Trophoblast cell (in vitro differentiated cells and primary cell): ENCODE results near the gene IGSF9B.

Experiments used
- DNase-seq, 2 donors: peaks; one replicate each; pipeline ENCODE4 v3.0.0-alpha.2; 2016
- H2AFZ ChIP-seq: 2 replicates; pipeline ENCODE4 v1.6.1; 2013; ENCODE audit warnings: low read length, moderate library complexity, mild to moderate bottlenecking; ENCODE audit not compliant: insufficient read depth, poor library complexity
- H2AK5ac ChIP-seq: 2 replicates; pipeline ENCODE4 v1.6.1; 2013; ENCODE audit warnings: mild to moderate bottlenecking, low read length
- H2BK120ac ChIP-seq: 2 replicates; pipeline ENCODE4 v1.6.1; 2013; ENCODE audit warnings: low read length, mild to moderate bottlenecking, moderate library complexity; ENCODE audit not compliant: insufficient read depth, poor library complexity
- H2BK12ac ChIP-seq: 2 replicates; pipeline ENCODE4 v1.6.1; 2013; ENCODE audit warnings: mild to moderate bottlenecking, low read length, moderate library complexity
- H2BK5ac ChIP-seq: 2 replicates; pipeline ENCODE4 v1.6.1; 2013; ENCODE audit warnings: low read length, low read depth, moderate library complexity, mild to moderate bottlenecking; ENCODE audit not compliant: poor library complexity
- H3K14ac ChIP-seq: 2 replicates; pipeline ENCODE4 v1.6.1; 2013; ENCODE audit warnings: mild to moderate bottlenecking, low read length
- H3K18ac ChIP-seq: 2 replicates; pipeline ENCODE4 v1.6.1; 2013; ENCODE audit warnings: mild to moderate bottlenecking, low read length
- H3K23ac ChIP-seq: 2 replicates; pipeline ENCODE4 v1.6.1; 2013; ENCODE audit warnings: low read length
- H3K27ac ChIP-seq: 2 replicates; pipeline ENCODE4 v1.5.1; 2013; ENCODE audit warnings: low read depth, mild to moderate bottlenecking, inconsistent platforms, low read length, moderate library complexity
- H3K27me3 ChIP-seq: 2 replicates; pipeline ENCODE4 v1.6.1; 2013; ENCODE audit warnings: inconsistent platforms, mild to moderate bottlenecking, low read length, moderate library complexity; ENCODE audit not compliant: insufficient read depth
- H3K36me3 ChIP-seq, 2 experiments: 1 replicate in 1 of 2; 2 replicates in 1 of 2; pipeline ENCODE4 v1.6.1; 2013; ENCODE audit warnings: low read length in 2 of 2, mild to moderate bottlenecking in 2 of 2, moderate library complexity in 1 of 2; ENCODE audit not compliant: insufficient read depth in 2 of 2, control insufficient read depth in 1 of 2
- H3K4ac ChIP-seq: 2 replicates; pipeline ENCODE4 v1.6.1; 2013; ENCODE audit warnings: low read depth, mild to moderate bottlenecking, low read length, moderate library complexity
- H3K4me1 ChIP-seq, 2 experiments: 1 replicate in 1 of 2; 2 replicates in 1 of 2; pipeline ENCODE4 v1.6.1; 2013; ENCODE audit warnings: low read length in 2 of 2, mild to moderate bottlenecking in 2 of 2, moderate library complexity in 1 of 2; ENCODE audit not compliant: insufficient read depth in 2 of 2, control insufficient read depth in 1 of 2
- H3K4me2 ChIP-seq: 2 replicates; pipeline ENCODE4 v1.6.1; 2013; ENCODE audit warnings: inconsistent platforms, mild to moderate bottlenecking, low read length, moderate library complexity
- H3K4me3 ChIP-seq: 2 replicates; pipeline ENCODE4 v1.5.1; 2013; ENCODE audit warnings: mild to moderate bottlenecking, low read depth, low read length, inconsistent platforms
- H3K79me1 ChIP-seq: one replicate; pipeline ENCODE4 v1.6.1; 2013; ENCODE audit warnings: low read length
- H3K79me2 ChIP-seq: 2 replicates; pipeline ENCODE4 v1.6.1; 2013; ENCODE audit warnings: low read length, mild to moderate bottlenecking; ENCODE audit not compliant: control insufficient read depth, insufficient read depth, poor library complexity
- H3K9ac ChIP-seq: 2 replicates; pipeline ENCODE4 v1.6.1; 2013; ENCODE audit warnings: mild to moderate bottlenecking, low read length
- H3K9me3 ChIP-seq: 2 replicates; pipeline ENCODE4 v1.6.1; 2013; ENCODE audit warnings: low read depth, mild to moderate bottlenecking, control low read depth, inconsistent platforms, low read length; ENCODE audit not compliant: insufficient read depth
- H4K12ac ChIP-seq: 2 replicates; pipeline ENCODE4 v1.6.1; 2013; ENCODE audit warnings: low read depth, mild to moderate bottlenecking, low read length, moderate library complexity
- H4K8ac ChIP-seq: 2 replicates; pipeline ENCODE4 v1.6.1; 2013; ENCODE audit warnings: low read depth, mild to moderate bottlenecking, low read length, moderate library complexity
- H4K91ac ChIP-seq: one replicate; pipeline ENCODE4 v1.6.1; 2013; ENCODE audit warnings: low read depth, mild to moderate bottlenecking, low read length, moderate library complexity
- WGBS: extraction: QIAGEN DNeasy Blood & Tissue Kit; methylation state at CpG from one replicate; pipeline ENCODE4 v1.1.7; 2013; ENCODE audit warnings: missing lambda C conversion rate; ENCODE audit not compliant: insufficient read length, insufficient coverage; ENCODE audit errors: extremely low coverage; 5-methylcytosine and 5-hydroxymethylcytosine counted together

Gene IGSF9B

DNA sequence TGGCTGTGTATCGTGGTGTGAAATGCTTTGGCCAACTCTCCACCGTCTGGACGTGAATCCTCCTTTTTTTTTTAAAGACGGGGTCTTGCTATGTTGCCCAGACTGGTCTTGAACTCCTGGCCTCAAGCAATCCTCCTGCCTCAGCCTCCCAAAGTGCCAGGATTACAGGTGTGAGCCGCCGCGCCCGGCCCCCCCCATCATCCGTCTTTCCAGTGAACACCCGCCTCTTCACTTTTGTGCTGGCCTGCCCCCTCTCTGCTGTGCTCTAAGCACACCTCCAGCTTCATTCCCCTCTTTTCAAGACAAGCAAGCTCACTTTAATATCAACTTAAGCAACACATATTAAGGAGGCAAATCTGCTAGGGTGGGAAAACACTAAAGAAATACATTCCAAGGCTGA, 35.3 kb downstream of the IGSF9B start:
- Histone ChIP-seq H3K14ac (no peak overlapping the region), H3K9me3 (no peaks in the 10 kb centered on the region), H2AK5ac (no peak overlapping the region), H3K4me1 (peaks cover 0 to 2% of the 10 kb centered on the region in 2 experiments), H3K27ac (no peak overlapping the region), H2BK12ac (no peak overlapping the region), H3K4me2 (no peak overlapping the region), H4K12ac (no peak overlapping the region), H3K4ac (no peak overlapping the region), H2BK120ac (no peak overlapping the region), H3K23ac (no peak overlapping the region), H4K91ac (no peak overlapping the region), H3K79me1 (no peaks in the 10 kb centered on the region), H3K27me3 (no peaks in the 10 kb centered on the region), H3K36me3 (no peaks in the 10 kb centered on the region), H3K4me3 (no peak overlapping the region), H4K8ac (no peak overlapping the region), H2AFZ (no peak overlapping the region), H3K79me2 (no peaks in the 10 kb centered on the region), H3K9ac (no peak overlapping the region), H3K18ac (no peak overlapping the region), H2BK5ac (no peak overlapping the region)
- DNase-seq, result no peak
- WGBS, result no CpG with 5 or more reads among the region's 10 CpGs

DNA sequence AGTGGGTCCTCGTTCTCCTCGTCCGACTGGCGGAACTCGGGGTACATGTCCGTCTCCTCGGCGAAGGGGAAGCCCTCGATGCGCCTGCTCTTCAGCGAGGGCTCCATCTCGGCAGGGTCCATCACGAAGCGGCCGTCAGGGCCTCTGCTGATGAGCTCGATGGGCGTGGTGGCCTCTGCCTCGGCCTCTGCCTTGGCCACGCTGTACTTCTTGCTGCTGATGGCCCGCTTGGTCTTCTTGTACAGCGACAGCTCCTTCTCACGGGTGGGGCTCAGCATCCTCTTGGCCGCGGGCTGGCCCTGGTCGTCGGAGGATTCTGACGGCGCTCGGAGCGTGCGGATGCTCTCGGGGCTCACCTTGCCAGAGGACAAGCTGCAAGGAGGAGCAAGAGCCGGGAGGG, 35.7 kb downstream of the IGSF9B start:
- H2AFZ ChIP-seq, result no peak overlapping the region
- no peak overlapping the region for H2AK5ac ChIP-seq
- H3K4me2 ChIP-seq, result no peak overlapping the region
- no peak overlapping the region for H3K23ac ChIP-seq
- WGBS, result no CpG with 5 or more reads among the region's 33 CpGs
- H3K18ac ChIP-seq, result no peak overlapping the region
- H3K14ac ChIP-seq, result no peak overlapping the region
- no peak overlapping the region for H2BK5ac ChIP-seq
- H3K4me3 ChIP-seq, result no peak overlapping the region
- no peak overlapping the region for H2BK120ac ChIP-seq
- H3K79me2 ChIP-seq, result no peaks in the 10 kb centered on the region
- H3K4me1 ChIP-seq, result peaks cover 0 to 2% of the 10 kb centered on the region in 2 experiments
- H3K27me3 ChIP-seq, result no peaks in the 10 kb centered on the region
- H2BK12ac ChIP-seq, result no peak overlapping the region
- H3K9ac ChIP-seq, result no peak overlapping the region
- H3K27ac ChIP-seq, result no peak overlapping the region
- no peaks in the 10 kb centered on the region for H3K79me1 ChIP-seq
- no peaks in the 10 kb centered on the region for H3K36me3 ChIP-seq
- no peak overlapping the region for H4K91ac ChIP-seq
- H4K12ac ChIP-seq, result no peak overlapping the region
- DNase-seq, result no peak
- H4K8ac ChIP-seq, result no peak overlapping the region
- H3K4ac ChIP-seq, result no peak overlapping the region
- no peaks in the 10 kb centered on the region for H3K9me3 ChIP-seq

DNA sequence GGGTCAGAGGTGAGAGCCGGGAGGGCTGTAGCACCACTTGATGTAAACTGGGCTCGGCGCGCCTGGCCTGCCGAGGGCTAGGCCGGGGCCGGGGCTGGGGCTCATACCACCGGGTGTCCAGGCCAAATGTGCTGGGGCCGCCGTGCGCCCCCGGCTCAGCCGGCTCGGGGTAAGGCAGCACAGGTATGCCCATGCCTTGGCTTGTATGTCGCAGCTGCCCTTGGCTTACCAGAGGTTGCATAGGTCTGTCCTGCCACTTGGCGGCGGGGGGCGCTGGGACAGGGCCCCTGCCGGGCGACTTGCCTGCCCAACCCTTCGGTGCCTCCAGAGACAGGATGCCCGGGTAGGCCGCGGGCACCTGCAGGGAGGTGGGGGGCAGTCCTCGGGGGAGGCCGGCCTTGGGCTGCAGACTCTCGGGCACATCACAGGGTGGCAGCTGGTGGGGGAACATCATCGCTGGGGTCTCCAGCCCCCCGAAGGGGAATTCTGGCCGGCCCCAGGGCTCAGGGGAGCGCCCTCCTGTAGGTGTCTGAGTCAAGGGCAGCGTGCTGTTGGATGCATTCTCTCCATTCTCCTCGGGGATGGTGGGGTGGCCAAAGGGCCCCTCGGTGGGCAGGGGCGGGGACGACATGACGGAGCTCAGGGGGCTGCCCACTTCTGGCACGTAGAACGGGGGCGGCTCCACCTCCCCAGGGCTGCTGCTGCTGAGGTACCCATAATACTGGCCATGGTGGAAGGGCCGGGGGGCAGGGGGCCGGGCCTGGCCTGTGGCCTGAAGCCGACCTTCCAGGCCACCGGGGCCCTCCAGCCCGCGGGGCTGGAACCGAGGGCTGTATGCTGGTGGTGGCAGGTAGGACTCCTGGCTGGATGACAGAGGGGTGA, 36.4 kb downstream of the IGSF9B start:
- Histone ChIP-seq H4K8ac (no peak overlapping the region), H2AK5ac (no peak overlapping the region), H3K9me3 (no peaks in the 10 kb centered on the region), H3K79me2 (no peaks in the 10 kb centered on the region), H3K14ac (no peak overlapping the region), H3K4ac (no peak overlapping the region), H3K4me3 (no peak overlapping the region), H3K4me1 (peaks cover 0 to 2% of the 10 kb centered on the region in 2 experiments), H2AFZ (no peak overlapping the region), H2BK12ac (no peak overlapping the region), H3K4me2 (no peak overlapping the region), H3K9ac (no peak overlapping the region), H2BK5ac (no peak overlapping the region), H3K79me1 (no peaks in the 10 kb centered on the region), H3K23ac (no peak overlapping the region), H2BK120ac (no peak overlapping the region), H3K18ac (no peak overlapping the region), H4K91ac (no peak overlapping the region), H3K36me3 (no peaks in the 10 kb centered on the region), H3K27me3 (no peaks in the 10 kb centered on the region), H4K12ac (no peak overlapping the region), H3K27ac (no peak overlapping the region)
- DNase-seq, result no peak
- no CpG with 5 or more reads among the region's 47 CpGs for WGBS

DNA sequence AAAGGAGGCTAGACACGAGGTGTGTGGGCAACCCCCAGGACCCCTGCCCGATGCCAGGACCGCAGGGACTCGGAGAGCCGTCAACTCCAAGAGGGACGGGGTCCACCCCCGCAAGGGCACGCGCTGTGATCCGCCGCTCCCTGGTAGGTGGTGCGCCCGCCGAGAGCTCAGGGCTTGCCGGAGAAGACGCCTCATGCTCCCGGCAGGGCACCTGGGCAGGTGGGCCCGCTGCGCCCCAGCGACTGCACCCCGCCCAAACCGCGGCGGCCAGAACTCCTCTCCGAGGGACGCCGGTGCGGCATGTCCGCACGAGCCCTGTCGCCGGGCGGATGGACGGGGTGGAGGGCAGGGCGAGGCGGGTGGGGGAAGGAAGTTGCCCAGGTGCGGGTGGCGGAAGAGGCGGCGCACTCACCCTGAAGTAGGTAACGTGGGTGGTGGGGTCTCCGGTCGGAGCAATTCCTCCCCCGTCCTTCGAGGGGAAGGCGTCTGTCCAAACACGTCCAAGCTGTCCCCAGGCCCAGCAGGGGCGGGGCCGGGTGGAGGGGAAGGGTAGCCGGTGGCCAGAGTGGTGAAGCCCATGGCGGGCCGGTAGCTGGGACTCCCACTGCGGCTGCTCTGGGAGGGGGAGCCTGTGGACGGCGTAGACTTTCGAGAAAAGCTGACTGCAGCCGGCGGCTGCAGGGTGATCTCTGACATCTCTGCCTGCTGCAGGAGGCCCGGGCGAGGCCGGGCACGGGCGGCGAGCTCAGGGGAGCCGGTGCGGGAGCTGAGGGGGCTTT, 37.2 kb downstream of the IGSF9B start:
- Histone ChIP-seq H3K4me3 (no peak overlapping the region), H3K23ac (no peak overlapping the region), H3K4me2 (no peak overlapping the region), H3K9ac (no peak overlapping the region), H2BK12ac (no peak overlapping the region), H2BK120ac (no peak overlapping the region), H4K91ac (no peak overlapping the region), H3K4ac (no peak overlapping the region), H3K9me3 (no peaks in the 10 kb centered on the region), H2AFZ (no peak overlapping the region), H3K27ac (no peak overlapping the region), H3K27me3 (no peaks in the 10 kb centered on the region), H3K36me3 (no peaks in the 10 kb centered on the region), H2AK5ac (no peak overlapping the region), H2BK5ac (no peak overlapping the region), H3K18ac (no peak overlapping the region), H3K14ac (no peak overlapping the region), H4K12ac (no peak overlapping the region), H3K4me1 (peaks cover 0 to 2% of the 10 kb centered on the region in 2 experiments), H3K79me2 (no peaks in the 10 kb centered on the region), H4K8ac (no peak overlapping the region), H3K79me1 (no peaks in the 10 kb centered on the region)
- no peak for DNase-seq
- no CpG with 5 or more reads among the region's 66 CpGs for WGBS
